ENCODE data around the gene YIF1A.
"Not testable (repeated sequence)": the region's sequence is repeated elsewhere in the genome, so short reads cannot be mapped to it uniquely, and the experiment has no call there.

Gene YIF1A

GRCh38 chr11:66268952-66269905, 19.7 kb downstream of the YIF1A start:
- DNase-seq (ENCODE audit: low spot score) = peak; percentile 57

- peak; percentile 100 for DNase-seq (ENCODE audit: low spot score)
Observed at GRCh38 chr11:66268244-66268951, 20.5 kb downstream of the YIF1A start, which contains the start of gene RAB1B. Gene RAB1B, plus strand, starts transcription at chr11:66268639. Its CDS starts 41 bp downstream, at chr11:66268680.

DNA sequence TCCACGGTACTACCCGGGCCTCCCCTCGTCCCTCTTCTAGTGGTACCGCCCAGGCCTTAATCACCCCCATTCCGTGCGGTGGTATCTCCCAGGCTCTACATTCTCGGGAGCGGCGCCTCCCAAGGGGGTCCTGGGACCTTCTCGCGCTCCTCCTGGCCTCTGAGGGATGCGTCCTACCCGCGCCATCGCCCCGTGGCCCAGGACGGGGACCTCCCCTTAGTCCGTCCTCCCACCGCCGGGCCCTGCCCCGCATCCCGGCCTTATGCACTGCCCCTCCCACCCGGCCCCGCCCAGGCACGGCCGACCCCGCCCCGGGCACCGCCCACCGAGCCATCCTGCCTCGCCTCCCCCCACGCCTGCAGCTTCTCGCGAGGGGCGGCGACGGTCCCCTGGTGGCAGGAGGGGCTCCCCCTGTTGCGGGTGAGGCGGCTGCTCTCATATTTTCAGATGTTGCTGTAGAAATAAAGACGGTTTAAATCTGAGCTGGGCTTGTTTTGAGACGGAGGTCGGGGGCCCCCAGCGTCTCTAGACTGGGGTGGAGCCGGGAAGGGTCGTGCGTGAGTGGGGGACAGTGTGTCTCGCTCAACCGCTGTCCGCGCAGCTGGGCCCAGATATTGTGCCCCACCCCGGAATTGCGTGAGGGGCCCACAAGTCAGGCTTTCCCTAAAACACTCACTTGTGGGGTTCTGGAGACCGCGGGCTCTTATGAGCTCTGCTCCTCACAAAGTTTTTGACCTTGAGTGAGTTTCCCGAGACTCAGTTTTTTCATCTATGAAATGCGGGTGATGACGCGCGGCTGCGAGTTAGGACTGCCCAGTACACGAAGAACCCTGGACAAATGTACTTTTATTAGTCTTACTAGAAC, 21.3 kb downstream of the YIF1A start:
- peak; percentile 92 for DNase-seq (ENCODE audit: low spot score)

- DNase-seq (ENCODE audit: low spot score) = no peak
Observed at GRCh38 chr11:66267039-66267378, 21.9 kb downstream of the YIF1A start.

DNA sequence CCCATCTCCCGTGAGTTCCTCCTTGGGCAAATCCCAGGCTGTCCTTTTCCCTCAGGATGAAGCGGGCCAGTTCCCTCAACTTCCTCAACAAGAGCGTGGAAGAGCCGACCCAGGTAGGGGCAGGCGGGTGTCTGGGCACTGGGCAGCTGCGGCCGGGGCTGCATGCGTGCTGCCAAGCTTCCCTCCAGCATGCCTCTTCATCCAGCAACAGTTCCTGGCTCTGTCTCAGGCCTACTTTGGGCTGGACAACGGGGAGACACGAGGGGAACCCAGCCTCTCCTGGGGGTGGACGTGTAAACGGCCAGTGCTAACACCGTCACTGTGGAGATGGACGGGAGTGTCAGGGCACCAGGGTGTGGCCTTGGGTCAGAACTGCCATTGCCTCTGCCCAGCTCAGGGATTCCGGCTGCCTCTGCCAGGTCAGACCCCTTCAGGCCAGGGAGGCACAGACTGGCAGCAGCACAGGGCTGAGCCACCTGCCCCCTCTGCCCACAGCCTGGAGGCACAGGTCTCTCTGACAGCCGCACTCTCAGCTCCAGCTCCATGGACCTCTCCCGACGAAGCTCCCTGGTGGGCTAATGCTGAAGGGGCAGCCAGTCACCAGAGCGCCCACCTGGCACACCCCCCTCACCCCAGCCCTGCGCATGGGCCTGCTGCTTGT, 22.4 kb downstream of the YIF1A start:
- no peak for DNase-seq (ENCODE audit: low spot score)

- no peak for DNase-seq (ENCODE audit: low spot score)
Observed at GRCh38 chr11:66265531-66266377, 23.2 kb downstream of the YIF1A start.

GRCh38 chr11:66264914-66265313, 24.0 kb downstream of the YIF1A start:
- peak; percentile 41 for DNase-seq (ENCODE audit: low spot score)

- DNase-seq (ENCODE audit: low spot score) = no peak
Observed at GRCh38 chr11:66264383-66264782, 24.6 kb downstream of the YIF1A start.

DNA sequence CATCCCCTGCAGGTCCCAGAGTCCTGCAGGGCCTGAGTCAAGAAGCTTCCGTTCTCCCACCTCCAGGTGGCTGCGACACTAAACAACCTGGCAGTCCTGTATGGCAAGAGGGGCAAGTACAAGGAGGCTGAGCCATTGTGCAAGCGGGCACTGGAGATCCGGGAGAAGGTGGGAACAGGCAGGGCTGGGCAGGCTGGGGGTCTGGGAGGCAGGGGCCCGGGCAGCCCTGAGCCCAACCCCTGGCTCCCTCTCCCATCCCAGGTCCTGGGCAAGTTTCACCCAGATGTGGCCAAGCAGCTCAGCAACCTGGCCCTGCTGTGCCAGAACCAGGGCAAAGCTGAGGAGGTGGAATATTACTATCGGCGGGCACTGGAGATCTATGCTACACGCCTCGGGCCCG, 25.2 kb downstream of the YIF1A start:
- DNase-seq (ENCODE audit: low spot score) = no peak

DNA sequence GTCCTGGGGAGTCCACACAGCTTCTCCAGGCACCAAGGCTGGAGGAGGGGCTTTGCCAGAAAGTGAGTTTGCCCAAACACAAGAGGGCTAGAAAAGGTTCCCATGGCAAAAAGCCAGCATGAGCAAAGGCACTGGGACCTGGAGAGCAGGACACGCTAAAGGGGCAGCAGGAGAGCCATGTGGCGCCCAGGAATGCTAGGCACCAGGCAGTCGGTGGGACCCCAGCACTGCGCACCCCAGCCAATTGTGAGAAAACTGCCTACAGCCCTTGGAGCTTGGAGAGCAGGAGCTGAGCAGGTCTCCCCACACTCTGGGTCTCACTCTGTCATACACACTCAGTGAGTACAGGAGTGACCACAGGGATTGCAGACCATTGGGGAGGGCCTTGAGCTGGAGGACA, 25.7 kb downstream of the YIF1A start:
- DNase-seq (ENCODE audit: low spot score) = no peak

DNA sequence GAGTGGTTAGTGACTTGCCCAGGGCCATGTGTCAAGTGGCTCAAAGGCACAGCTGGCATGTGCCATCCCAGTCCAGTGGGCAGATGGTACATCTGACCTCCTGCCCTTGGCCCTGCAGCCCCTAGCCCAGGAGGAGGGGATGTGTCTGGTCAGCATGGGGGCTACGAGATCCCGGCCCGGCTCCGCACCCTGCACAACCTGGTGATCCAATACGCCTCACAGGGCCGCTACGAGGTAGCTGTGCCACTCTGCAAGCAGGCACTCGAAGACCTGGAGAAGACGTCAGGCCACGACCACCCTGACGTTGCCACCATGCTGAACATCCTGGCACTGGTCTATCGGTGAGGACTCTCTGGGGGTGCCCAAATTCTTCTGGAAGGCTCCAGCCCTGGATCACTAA, 26.2 kb downstream of the YIF1A start:
- DNase-seq (ENCODE audit: low spot score) = no peak

DNA sequence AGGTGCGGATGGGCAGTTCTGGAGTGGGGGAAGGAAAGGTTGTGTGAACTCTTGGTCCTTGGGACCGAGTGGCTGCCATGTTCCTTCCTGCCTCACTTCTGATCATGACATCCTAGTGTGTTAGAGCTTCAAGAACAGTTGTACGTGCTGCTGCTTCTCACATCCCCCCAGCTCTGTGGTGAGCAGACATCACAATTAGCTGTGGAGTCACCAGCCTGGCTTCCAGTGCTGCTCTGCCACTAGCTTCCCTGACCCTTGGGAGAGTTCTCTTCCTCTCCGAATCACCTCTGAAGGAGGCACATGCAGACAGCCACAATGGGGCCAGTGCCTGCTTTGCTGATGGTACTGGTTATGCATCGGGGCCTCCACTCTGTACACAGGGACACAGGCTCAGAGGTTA, 26.8 kb downstream of the YIF1A start:
- no peak for DNase-seq (ENCODE audit: low spot score)

- DNase-seq (ENCODE audit: low spot score) = no peak
Observed at GRCh38 chr11:66261578-66261977, 27.4 kb downstream of the YIF1A start.

- no peak for DNase-seq (ENCODE audit: low spot score)
Observed at GRCh38 chr11:66259956-66260355, 29.0 kb downstream of the YIF1A start.

DNA sequence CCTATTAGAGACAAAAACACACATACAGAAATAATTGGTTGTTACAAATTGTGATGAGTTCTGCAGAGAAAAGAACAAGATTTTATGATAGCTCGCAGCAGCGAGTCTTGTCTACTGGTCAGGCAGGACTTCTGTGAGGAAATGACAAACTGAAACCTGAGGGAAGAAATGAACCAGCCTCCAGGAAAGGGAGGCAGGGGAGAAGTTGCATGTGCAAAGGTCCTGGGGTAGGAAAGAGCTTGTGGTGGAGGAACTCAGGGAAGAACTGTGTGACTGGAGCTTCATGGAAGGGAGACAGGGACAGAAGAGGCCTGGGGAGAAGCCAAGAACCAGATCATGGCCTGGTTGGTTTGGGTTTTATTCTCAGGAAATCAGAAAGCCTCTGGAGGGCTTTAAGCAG, 29.7 kb downstream of the YIF1A start:
- no peak for DNase-seq (ENCODE audit: low spot score)

DNA sequence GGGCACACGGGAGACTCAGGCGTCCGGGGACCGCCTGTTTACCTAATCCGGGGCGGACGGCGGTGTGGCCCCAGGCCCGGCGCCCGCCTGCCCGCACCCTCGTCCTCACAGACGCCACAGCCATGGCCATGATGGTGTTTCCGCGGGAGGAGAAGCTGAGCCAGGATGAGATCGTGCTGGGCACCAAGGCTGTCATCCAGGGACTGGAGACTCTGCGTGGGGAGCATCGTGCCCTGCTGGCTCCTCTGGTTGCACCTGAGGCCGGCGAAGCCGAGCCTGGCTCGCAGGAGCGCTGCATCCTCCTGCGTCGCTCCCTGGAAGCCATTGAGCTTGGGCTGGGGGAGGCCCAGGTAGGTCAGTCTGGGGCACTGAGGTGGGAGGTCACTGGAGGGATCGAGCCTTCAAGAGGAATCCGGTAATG, 30.5 kb downstream of the YIF1A start:
- DNase-seq (ENCODE audit: low spot score) = no peak

- not testable (repeated sequence) for DNase-seq (ENCODE audit: low spot score)
Observed at GRCh38 chr11:66253081-66253480, 35.9 kb downstream of the YIF1A start.

DNA sequence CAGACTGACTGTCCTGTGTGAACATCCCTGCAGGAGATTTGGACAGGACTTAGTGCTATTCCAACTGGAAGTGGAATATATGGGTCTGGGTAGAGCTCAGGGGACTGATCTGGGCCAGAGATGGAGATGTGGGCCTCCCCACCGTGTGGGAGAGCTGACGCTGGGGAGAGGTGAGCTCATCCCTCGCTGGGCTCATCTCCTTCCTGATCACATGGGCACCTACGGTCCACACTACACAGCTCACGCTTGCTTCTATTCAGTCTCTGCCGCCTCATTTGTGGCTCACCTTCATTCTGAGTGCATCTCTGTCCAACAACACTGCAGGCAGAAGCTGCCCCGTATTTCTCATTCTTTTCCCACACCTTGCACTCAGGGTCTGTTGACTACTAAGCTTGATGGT, 37.1 kb downstream of the YIF1A start:
- DNase-seq (ENCODE audit: low spot score) = no peak

- no peak for DNase-seq (ENCODE audit: low spot score)
Observed at GRCh38 chr11:66248903-66249302, 40.0 kb downstream of the YIF1A start.

- no peak for DNase-seq (ENCODE audit: low spot score)
Observed at GRCh38 chr11:66247801-66248200, 41.1 kb downstream of the YIF1A start.

GRCh38 chr11:66247295-66247694, 41.6 kb downstream of the YIF1A start:
- no peak for DNase-seq (ENCODE audit: low spot score)
